Keratinocyte (primary cell): ENCODE data around the gene NAALADL2.

ENCODE experiments used
- EZH2 ChIP-seq: IDR thresholded peaks from one replicate; pipeline ENCODE4 v1.6.1; 2012; ENCODE audit warnings: inconsistent platforms, mild to moderate bottlenecking, low read length, moderate library complexity
- TF ChIP-seq, protein P1 (sequence below), 3 experiments: IDR thresholded peaks in 1 of 3; conservative IDR thresholded peaks in 1 of 3; optimal IDR thresholded peaks in 1 of 3; 2 replicates in 2 of 3; 3 replicates in 1 of 3; pipeline versions ENCODE3 to v1.5.1; 2011; ENCODE audit warnings: low read length in 3 of 3, mild to moderate bottlenecking in 3 of 3, moderate library complexity in 2 of 3, control low read depth in 1 of 3, inconsistent platforms in 1 of 3; ENCODE audit not compliant: insufficient read depth in 2 of 3; ENCODE audit errors: extremely low read depth in 1 of 3

DNA sequence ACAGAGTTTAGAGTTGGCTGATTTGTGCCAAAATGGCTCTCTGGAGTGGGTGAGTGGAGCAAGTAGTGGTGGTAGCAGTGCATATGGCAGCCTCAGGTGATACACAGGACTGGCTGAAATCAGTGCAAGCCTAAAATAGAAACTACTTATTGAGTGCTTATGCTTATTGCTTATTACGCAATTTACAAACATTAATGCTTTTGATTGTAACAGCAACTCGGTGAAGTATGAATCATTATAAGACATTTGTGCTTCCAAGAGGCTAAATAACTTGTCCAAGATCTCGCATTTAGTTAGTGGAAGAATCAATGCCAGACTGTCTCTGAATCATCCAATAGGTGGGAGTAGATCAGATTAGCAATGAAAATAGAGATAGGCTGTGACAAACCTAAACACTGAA is 353.8 kb downstream of the NAALADL2 start:
- TF ChIP-seq, protein P1, sequence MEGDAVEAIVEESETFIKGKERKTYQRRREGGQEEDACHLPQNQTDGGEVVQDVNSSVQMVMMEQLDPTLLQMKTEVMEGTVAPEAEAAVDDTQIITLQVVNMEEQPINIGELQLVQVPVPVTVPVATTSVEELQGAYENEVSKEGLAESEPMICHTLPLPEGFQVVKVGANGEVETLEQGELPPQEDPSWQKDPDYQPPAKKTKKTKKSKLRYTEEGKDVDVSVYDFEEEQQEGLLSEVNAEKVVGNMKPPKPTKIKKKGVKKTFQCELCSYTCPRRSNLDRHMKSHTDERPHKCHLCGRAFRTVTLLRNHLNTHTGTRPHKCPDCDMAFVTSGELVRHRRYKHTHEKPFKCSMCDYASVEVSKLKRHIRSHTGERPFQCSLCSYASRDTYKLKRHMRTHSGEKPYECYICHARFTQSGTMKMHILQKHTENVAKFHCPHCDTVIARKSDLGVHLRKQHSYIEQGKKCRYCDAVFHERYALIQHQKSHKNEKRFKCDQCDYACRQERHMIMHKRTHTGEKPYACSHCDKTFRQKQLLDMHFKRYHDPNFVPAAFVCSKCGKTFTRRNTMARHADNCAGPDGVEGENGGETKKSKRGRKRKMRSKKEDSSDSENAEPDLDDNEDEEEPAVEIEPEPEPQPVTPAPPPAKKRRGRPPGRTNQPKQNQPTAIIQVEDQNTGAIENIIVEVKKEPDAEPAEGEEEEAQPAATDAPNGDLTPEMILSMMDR (optimal IDR thresholded peaks at IDR 0.05 in 1 of 3, IDR thresholded peaks at IDR 0.05 in 1 of 3, conservative IDR thresholded peaks at IDR 0.05 in 1 of 3; ENCODE audit: extremely low read depth in 1 of 3, insufficient read depth in 2 of 3, low read length in 3 of 3): no peak
- TF ChIP-seq EZH2: no peak
